Measurements from ENCODE around the gene TLK2. TPM values are rescaled to one million over a fixed set of nuclear protein-coding genes. Genes with fewer than 3 reads are reported as not detected.
"Not testable (repeated sequence)": the region's sequence is repeated elsewhere in the genome, so short reads cannot be mapped to it uniquely, and the experiment has no call there.

TLK2 gene
- total RNA-seq, 1 experiment from 2014 or later, result 48.6 TPM

DNA sequence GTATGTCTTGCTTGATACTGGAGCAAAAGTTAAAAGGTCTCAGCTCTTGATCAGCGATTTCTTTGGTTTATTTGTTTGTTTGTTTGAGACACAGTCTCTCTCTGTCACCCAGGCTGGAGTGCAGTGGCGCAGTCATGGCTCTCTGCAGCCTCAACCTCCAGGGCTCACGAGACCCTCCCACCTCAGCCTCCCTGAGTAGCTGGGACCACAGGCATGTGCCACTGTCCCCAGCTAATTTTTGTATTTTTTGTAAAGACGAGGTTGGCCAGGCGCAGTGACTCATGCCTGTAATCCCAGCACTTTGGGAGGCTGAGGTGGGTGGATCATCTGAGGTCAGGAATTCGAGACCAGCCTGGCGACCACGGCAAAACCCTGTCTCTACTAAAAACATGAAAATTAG lies 20.2 kb downstream of the TLK2 start:
- H3K36me3 ChIP-seq (ENCODE audit: insufficient read depth, low read length); H3K4me1 ChIP-seq (ENCODE audit: low read length); H3K9ac ChIP-seq (ENCODE audit: low read length); H4K20me1 ChIP-seq (ENCODE audit: insufficient read depth, low read depth, low read length); H3K4me3 ChIP-seq (ENCODE audit: low read length); H3K27ac ChIP-seq (ENCODE audit: low read length); H3K4me2 ChIP-seq (ENCODE audit: low read depth, low read length, poor library complexity, severe bottlenecking); H2AFZ ChIP-seq (ENCODE audit: low read length); DNase-seq; H3K9me2 ChIP-seq (replicated peaks; ENCODE audit: insufficient read depth, low read length); H3K9me3 ChIP-seq (ENCODE audit: low read length); H3K27me3 ChIP-seq (ENCODE audit: low read length): not testable (repeated sequence)
- H3K79me2 ChIP-seq (ENCODE audit: low read length), result peaks cover 80% of the 10 kb centered on the region

GRCh38 chr17:62500463-62500862 lies 21.8 kb downstream of the TLK2 start:
- H3K79me2 ChIP-seq (ENCODE audit: low read length), result peaks cover 83% of the 10 kb centered on the region
- H3K4me3 ChIP-seq (ENCODE audit: low read length), result not testable (repeated sequence)

DNA sequence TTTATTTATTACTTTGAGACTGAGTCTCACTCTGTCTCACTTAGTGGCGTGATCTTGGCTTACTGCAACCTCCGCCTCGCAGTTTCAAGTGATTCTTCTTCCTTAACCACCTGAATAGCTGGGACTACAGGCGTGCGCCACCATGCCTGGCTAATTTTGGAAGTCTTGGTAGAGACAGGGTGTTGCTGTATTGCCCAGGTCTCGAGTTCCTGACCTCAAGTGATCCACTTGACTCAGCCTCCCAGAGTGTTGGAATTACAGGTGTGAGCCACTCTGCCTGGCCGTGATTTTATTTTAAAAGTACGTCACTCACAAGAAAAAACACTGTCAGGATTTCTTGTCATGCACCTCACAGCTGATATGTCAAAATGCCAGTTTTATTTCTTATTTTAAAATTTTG lies 26.2 kb downstream of the TLK2 start:
- peaks cover 84% of the 10 kb centered on the region for H3K79me2 ChIP-seq (ENCODE audit: low read length)
- H3K4me2 ChIP-seq (ENCODE audit: low read depth, low read length, poor library complexity, severe bottlenecking); H3K27me3 ChIP-seq (ENCODE audit: low read length); H3K4me3 ChIP-seq (ENCODE audit: low read length); H4K20me1 ChIP-seq (ENCODE audit: insufficient read depth, low read depth, low read length); H3K9ac ChIP-seq (ENCODE audit: low read length); H3K9me2 ChIP-seq (replicated peaks; ENCODE audit: insufficient read depth, low read length); H3K9me3 ChIP-seq (ENCODE audit: low read length); H2AFZ ChIP-seq (ENCODE audit: low read length); H3K4me1 ChIP-seq (ENCODE audit: low read length); DNase-seq; H3K36me3 ChIP-seq (ENCODE audit: insufficient read depth, low read length); H3K27ac ChIP-seq (ENCODE audit: low read length): not testable (repeated sequence)

More at GRCh38 chr17:62500463-62500862, 21.8 kb downstream of the TLK2 start:
- not testable (repeated sequence) for H3K9me3 ChIP-seq (ENCODE audit: low read length); H3K4me1 ChIP-seq (ENCODE audit: low read length); DNase-seq; H3K9me2 ChIP-seq (replicated peaks; ENCODE audit: insufficient read depth, low read length); H3K27me3 ChIP-seq (ENCODE audit: low read length); H3K36me3 ChIP-seq (ENCODE audit: insufficient read depth, low read length); H3K27ac ChIP-seq (ENCODE audit: low read length); H4K20me1 ChIP-seq (ENCODE audit: insufficient read depth, low read depth, low read length); H3K9ac ChIP-seq (ENCODE audit: low read length); H2AFZ ChIP-seq (ENCODE audit: low read length); H3K4me2 ChIP-seq (ENCODE audit: low read depth, low read length, poor library complexity, severe bottlenecking)

- H3K9ac ChIP-seq (ENCODE audit: low read length); H3K4me2 ChIP-seq (ENCODE audit: low read depth, low read length, poor library complexity, severe bottlenecking); H3K36me3 ChIP-seq (ENCODE audit: insufficient read depth, low read length); H2AFZ ChIP-seq (ENCODE audit: low read length); H3K27me3 ChIP-seq (ENCODE audit: low read length); H3K9me3 ChIP-seq (ENCODE audit: low read length); H3K4me3 ChIP-seq (ENCODE audit: low read length); H3K9me2 ChIP-seq (replicated peaks; ENCODE audit: insufficient read depth, low read length); DNase-seq; H3K4me1 ChIP-seq (ENCODE audit: low read length); H4K20me1 ChIP-seq (ENCODE audit: insufficient read depth, low read depth, low read length): not testable (repeated sequence)
- peaks cover 91% of the 10 kb centered on the region for H3K79me2 ChIP-seq (ENCODE audit: low read length)
- peak overlapping the region; percentile 47; the same call in 1 of the 2 replicates for H3K27ac ChIP-seq (ENCODE audit: low read length)
Measured at GRCh38 chr17:62507191-62507836, 28.7 kb downstream of the TLK2 start.

GRCh38 chr17:62510247-62510819 lies 31.7 kb downstream of the TLK2 start:
- H3K4me2 ChIP-seq (ENCODE audit: low read depth, low read length, poor library complexity, severe bottlenecking); H3K36me3 ChIP-seq (ENCODE audit: insufficient read depth, low read length); H3K4me1 ChIP-seq (ENCODE audit: low read length); H2AFZ ChIP-seq (ENCODE audit: low read length); H3K9ac ChIP-seq (ENCODE audit: low read length); H3K27me3 ChIP-seq (ENCODE audit: low read length); H3K9me3 ChIP-seq (ENCODE audit: low read length); H3K4me3 ChIP-seq (ENCODE audit: low read length); DNase-seq; H4K20me1 ChIP-seq (ENCODE audit: insufficient read depth, low read depth, low read length); H3K27ac ChIP-seq (ENCODE audit: low read length); H3K9me2 ChIP-seq (replicated peaks; ENCODE audit: insufficient read depth, low read length): not testable (repeated sequence)
- peaks cover 95% of the 10 kb centered on the region for H3K79me2 ChIP-seq (ENCODE audit: low read length)

- H3K79me2 ChIP-seq (ENCODE audit: low read length), result peaks cover 95% of the 10 kb centered on the region
- H3K4me2 ChIP-seq (ENCODE audit: low read depth, low read length, poor library complexity, severe bottlenecking); H3K27me3 ChIP-seq (ENCODE audit: low read length); H3K4me1 ChIP-seq (ENCODE audit: low read length); DNase-seq; H3K9ac ChIP-seq (ENCODE audit: low read length); H4K20me1 ChIP-seq (ENCODE audit: insufficient read depth, low read depth, low read length); H2AFZ ChIP-seq (ENCODE audit: low read length); H3K9me3 ChIP-seq (ENCODE audit: low read length); H3K36me3 ChIP-seq (ENCODE audit: insufficient read depth, low read length); H3K4me3 ChIP-seq (ENCODE audit: low read length); H3K27ac ChIP-seq (ENCODE audit: low read length); H3K9me2 ChIP-seq (replicated peaks; ENCODE audit: insufficient read depth, low read length): not testable (repeated sequence)
Measured at GRCh38 chr17:62511014-62511413, 32.4 kb downstream of the TLK2 start.

GRCh38 chr17:62516376-62516775 lies 37.8 kb downstream of the TLK2 start:
- peaks cover 77% of the 10 kb centered on the region for H3K79me2 ChIP-seq (ENCODE audit: low read length)

GRCh38 chr17:62521295-62521694 lies 42.7 kb downstream of the TLK2 start:
- peaks cover 33% of the 10 kb centered on the region for H3K79me2 ChIP-seq (ENCODE audit: low read length)
- H3K9me2 ChIP-seq (replicated peaks; ENCODE audit: insufficient read depth, low read length), result not testable (repeated sequence)

More at GRCh38 chr17:62516376-62516775, 37.8 kb downstream of the TLK2 start:
- not testable (repeated sequence) for H3K27ac ChIP-seq (ENCODE audit: low read length); H3K4me1 ChIP-seq (ENCODE audit: low read length); H3K36me3 ChIP-seq (ENCODE audit: insufficient read depth, low read length); H2AFZ ChIP-seq (ENCODE audit: low read length); H3K4me2 ChIP-seq (ENCODE audit: low read depth, low read length, poor library complexity, severe bottlenecking); H4K20me1 ChIP-seq (ENCODE audit: insufficient read depth, low read depth, low read length); H3K9ac ChIP-seq (ENCODE audit: low read length); H3K4me3 ChIP-seq (ENCODE audit: low read length); DNase-seq; H3K9me3 ChIP-seq (ENCODE audit: low read length); H3K9me2 ChIP-seq (replicated peaks; ENCODE audit: insufficient read depth, low read length); H3K27me3 ChIP-seq (ENCODE audit: low read length)

More at GRCh38 chr17:62521295-62521694, 42.7 kb downstream of the TLK2 start:
- not testable (repeated sequence) for H4K20me1 ChIP-seq (ENCODE audit: insufficient read depth, low read depth, low read length); H3K9me3 ChIP-seq (ENCODE audit: low read length); H3K9ac ChIP-seq (ENCODE audit: low read length); H3K4me2 ChIP-seq (ENCODE audit: low read depth, low read length, poor library complexity, severe bottlenecking); DNase-seq; H3K27ac ChIP-seq (ENCODE audit: low read length); H2AFZ ChIP-seq (ENCODE audit: low read length); H3K4me3 ChIP-seq (ENCODE audit: low read length); H3K36me3 ChIP-seq (ENCODE audit: insufficient read depth, low read length); H3K27me3 ChIP-seq (ENCODE audit: low read length)
- peaks cover 16% of the 10 kb centered on the region for H3K4me1 ChIP-seq (ENCODE audit: low read length)

All from Karpas-422 (cell line).